Measurements from ENCODE around the gene GLRX. TPM values are rescaled to one million over a fixed set of nuclear protein-coding genes. Genes with fewer than 3 reads are reported as not detected.

The GLRX gene
- total and polyA plus RNA-seq, 2 of the 4 experiments (the other 2 are of a cell fraction) = 142 to 193 TPM

GRCh38 chr5:95804736-95805539 lies 17.6 kb downstream of the GLRX start (continued):
- TF ChIP-seq MXI1 (IDR thresholded peaks at IDR 0.05; ENCODE audit: borderline replicate concordance, low read depth, low read length) = no peak

DNA sequence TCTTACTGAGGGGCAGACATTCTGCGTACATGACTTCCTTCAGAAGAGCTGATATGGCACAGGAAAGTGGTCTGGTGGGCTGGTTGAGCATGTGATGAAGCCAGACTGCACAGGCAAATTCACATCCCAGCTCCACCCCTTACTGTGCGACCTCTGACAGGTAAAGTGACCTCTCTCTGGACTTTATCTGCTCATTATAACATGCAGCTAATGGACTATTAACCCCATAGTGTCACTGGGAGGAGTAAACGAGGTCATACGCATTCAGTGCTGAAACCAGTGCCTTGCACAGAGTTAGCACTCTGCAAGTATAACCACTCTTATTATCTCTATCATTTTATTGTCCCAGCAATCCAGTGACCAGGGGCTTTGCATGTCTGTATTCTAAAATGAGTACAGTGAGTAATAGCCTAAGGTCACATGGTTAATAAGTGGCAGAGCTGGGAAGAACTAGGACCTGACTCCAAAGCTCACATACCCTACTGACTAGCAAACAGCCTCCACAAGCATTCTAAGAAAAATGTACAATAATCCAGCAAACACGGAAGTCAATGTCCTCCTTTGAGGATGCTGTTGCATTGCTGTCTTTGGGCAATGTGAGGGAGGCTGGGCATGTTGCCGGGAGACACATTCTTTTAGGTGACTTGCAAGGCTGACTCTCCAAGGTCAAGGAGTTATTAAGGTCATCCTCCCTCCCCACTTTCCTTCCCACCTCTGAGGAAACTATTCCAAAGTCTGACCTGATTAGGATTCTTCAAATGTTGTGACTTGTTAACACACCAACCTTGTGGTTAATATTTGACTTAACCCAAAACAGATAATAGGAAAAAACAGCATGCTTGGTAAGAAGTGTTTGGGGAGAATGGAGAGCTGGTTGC lies 19.0 kb downstream of the GLRX start:
- Histone ChIP-seq H3K27me3 (ENCODE audit: control insufficient read depth, insufficient read depth, low read length) (no peaks in the 10 kb centered on the region), H3K9me3 (ENCODE audit: control insufficient read depth, insufficient read depth, low read length) (peaks cover 3% of the 10 kb centered on the region; the same call in 1 of the 2 replicates), H4K20me1 (ENCODE audit: insufficient read depth, low read length) (no peaks in the 10 kb centered on the region), H4K8ac (ENCODE audit: low read depth in 2 of 2, low read length in 2 of 2) (no peak overlapping the region), H2AFZ (replicated peaks; ENCODE audit: low read length, poor library complexity) (no peak overlapping the region), H3K4me1 (ENCODE audit: control insufficient read depth, insufficient read depth, low read length) (peaks cover 3% of the 10 kb centered on the region; the same call in 1 of the 2 replicates), H3K79me1 (ENCODE audit: low read depth in 1 of 2, low read length in 2 of 2) (0 out of 4 replicates have a peak, but pooled peaks cover 0 to 6% of the 10 kb centered on the region in 2 experiments), H3K9ac (ENCODE audit: low read depth, low read length) (no peak overlapping the region), H4K5ac (ENCODE audit: low read depth, low read length) (no peak overlapping the region; the same call in 1 of the 2 replicates), H2AK5ac (ENCODE audit: low read depth, low read length) (no peak overlapping the region), H3K36me3 (ENCODE audit: control insufficient read depth, insufficient read depth, low read length) (no peaks in the 10 kb centered on the region; the same call in none of the 2 replicates), H3K9me1 (ENCODE audit: insufficient read depth, low read length) (peaks cover 12% of the 10 kb centered on the region; the same call in 1 of the 2 replicates), H3K4me2 (ENCODE audit: low read depth, low read length) (no peak overlapping the region), H2BK20ac (ENCODE audit: low read depth, low read length) (no peak overlapping the region; the same call in 1 of the 2 replicates), H3K14ac (replicated peaks; ENCODE audit: low read depth, low read length) (no peak overlapping the region), H2BK15ac (ENCODE audit: low read depth, low read length) (no peak overlapping the region), H4K91ac (ENCODE audit: insufficient read depth, low read depth, low read length) (no peak overlapping the region; the same call in 1 of the 2 replicates), H3K4me3 (ENCODE audit: insufficient read depth, low read depth, low read length) (no peak overlapping the region), H3K27ac (ENCODE audit: insufficient read depth, low read length) (no peak overlapping the region), H2BK5ac (ENCODE audit: low read depth, low read length, poor library complexity, severe bottlenecking) (no peak overlapping the region), H2BK120ac (ENCODE audit: low read depth, low read length) (no peak overlapping the region), H3K4ac (ENCODE audit: low read depth, low read length) (no peak overlapping the region), H2AK9ac (replicated peaks; ENCODE audit: low read depth, low read length, poor library complexity) (no peak overlapping the region), H3K56ac (ENCODE audit: extremely low read depth, insufficient read depth, low read length) (no peak overlapping the region), H3K23ac (ENCODE audit: low read depth, low read length) (no peak overlapping the region), H3K18ac (ENCODE audit: low read depth, low read length) (no peak overlapping the region)
- whole genome bisulfite sequencing, 2 experiments (ENCODE audit: extremely low coverage in 2 of 2, insufficient read length in 1 of 2) = no CpG with 5 or more reads among the region's 6 CpGs
- ATAC-seq (ENCODE audit: low read depth) (no peak), DNase-seq (no peak)
- POLR2A ChIA-PET (ENCODE audit: unreplicated experiment) = no interaction called here
- dilution Hi-C loops (cut with HindIII; ENCODE audit: low sequenced_read_pairs, unreplicated experiment) (no loop called here), intact Hi-C loops (cut with micrococcal nuclease) (no loop called here), in situ Hi-C loops (cut with MboI; ENCODE audit: low sequenced_read_pairs) (no loop called here)
- CTCF ChIA-PET = no interaction called here
- BruUV-seq (replicated peaks) = no TSS peak
- TF ChIP-seq, protein P1, sequence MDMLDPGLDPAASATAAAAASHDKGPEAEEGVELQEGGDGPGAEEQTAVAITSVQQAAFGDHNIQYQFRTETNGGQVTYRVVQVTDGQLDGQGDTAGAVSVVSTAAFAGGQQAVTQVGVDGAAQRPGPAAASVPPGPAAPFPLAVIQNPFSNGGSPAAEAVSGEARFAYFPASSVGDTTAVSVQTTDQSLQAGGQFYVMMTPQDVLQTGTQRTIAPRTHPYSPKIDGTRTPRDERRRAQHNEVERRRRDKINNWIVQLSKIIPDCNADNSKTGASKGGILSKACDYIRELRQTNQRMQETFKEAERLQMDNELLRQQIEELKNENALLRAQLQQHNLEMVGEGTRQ (IDR thresholded peaks at IDR 0.05; ENCODE audit: low read depth, low read length) = no peak
